PFSK-1 (cell line): ENCODE results near the gene LCAT.

Experiments
- FOXP2 ChIP-seq: optimal IDR thresholded peaks from 2 replicates; pipeline ENCODE3; 2011; ENCODE audit warnings: borderline replicate concordance, control low read depth, inconsistent platforms; ENCODE audit not compliant: insufficient read depth; ENCODE audit errors: extremely low read length, extremely low read depth
- POLR2AphosphoS5 ChIP-seq: IDR thresholded peaks from 2 replicates; pipeline ENCODE4 v1.6.1; 2012; ENCODE audit warnings: low read depth, mild to moderate bottlenecking, control low read depth, low read length, moderate library complexity
- REST ChIP-seq, 2 experiments: IDR thresholded peaks; 2 replicates each; pipeline versions ENCODE4 v1.6.1 to v1.8.0; 2011 to 2012; ENCODE audit warnings: low read depth in 2 of 2, low read length in 2 of 2, control low read depth in 1 of 2, inconsistent platforms in 1 of 2, mild to moderate bottlenecking in 1 of 2, moderate library complexity in 1 of 2; ENCODE audit not compliant: insufficient read depth in 1 of 2
- SIN3A ChIP-seq: IDR thresholded peaks from 2 replicates; pipeline ENCODE4 v1.6.1; 2012; ENCODE audit warnings: mild to moderate bottlenecking, low read length, moderate library complexity, borderline replicate concordance; ENCODE audit not compliant: insufficient read depth
- TAF1 ChIP-seq: IDR thresholded peaks from 2 replicates; pipeline ENCODE4 v1.6.1; 2012; ENCODE audit warnings: low read length, control low read depth, borderline replicate concordance; ENCODE audit not compliant: insufficient read depth

LCAT gene

DNA sequence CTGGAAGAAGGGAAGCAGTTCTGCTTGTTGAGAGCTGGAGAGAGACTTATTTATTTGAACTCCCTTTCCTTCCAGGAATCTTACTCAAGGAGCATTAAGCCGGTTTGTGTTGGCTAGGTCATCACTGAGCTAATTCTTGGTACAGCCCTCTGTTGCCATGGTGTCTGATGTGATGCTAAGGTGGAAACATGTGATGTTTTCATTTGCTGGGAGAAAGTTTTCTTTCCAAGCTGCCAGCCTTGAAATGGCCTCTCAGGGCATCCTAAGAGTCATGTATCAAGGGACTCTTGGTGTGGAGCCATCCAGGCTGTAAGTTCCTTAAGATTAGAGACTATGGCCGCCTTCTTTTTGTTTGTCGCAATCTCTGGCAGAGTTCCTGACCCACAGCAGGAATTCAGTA is 46.7 kb downstream of the LCAT start:
- TF ChIP-seq REST (IDR thresholded peaks at IDR 0.05; ENCODE audit: insufficient read depth in 1 of 2, low read depth in 2 of 2, low read length in 2 of 2), result no peak
- no peak for TF ChIP-seq FOXP2
- no peak for TF ChIP-seq TAF1
- no peak for TF ChIP-seq POLR2AphosphoS5
- no peak for TF ChIP-seq SIN3A

DNA sequence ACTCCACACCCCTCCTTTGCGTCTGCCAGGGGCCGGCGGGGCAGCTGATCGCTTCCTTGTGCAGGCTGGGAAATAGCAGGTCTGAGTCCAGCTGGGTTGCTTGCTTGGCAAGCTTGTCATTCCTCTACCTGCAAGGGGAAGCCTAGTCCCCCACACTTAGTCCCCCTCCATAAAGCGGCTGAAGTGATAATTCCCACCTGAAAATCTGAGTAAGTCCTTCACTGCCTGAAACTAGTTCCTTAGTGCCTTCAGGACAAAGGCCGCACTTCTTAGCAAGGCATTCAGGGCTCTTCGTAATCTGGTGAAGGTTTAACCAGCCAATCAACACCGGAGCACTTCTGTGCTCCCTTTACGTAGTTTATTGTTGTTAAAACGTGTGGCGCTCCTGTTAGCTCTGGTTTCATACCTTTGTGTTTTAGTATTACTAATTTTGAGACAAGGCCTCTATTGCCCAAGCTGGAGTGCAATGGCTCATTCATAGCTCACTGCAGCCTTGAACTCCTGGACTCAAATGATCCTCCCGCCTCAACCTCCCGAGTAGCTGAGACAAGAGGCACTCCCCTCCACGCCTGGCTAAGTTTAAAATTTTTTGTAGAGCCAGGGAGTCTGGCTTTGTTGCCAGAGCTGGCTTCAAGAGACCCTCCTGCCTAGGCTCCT is 50.0 kb downstream of the LCAT start:
- no peak for TF ChIP-seq TAF1
- no peak for TF ChIP-seq REST (IDR thresholded peaks at IDR 0.05; ENCODE audit: insufficient read depth in 1 of 2, low read depth in 2 of 2, low read length in 2 of 2)
- no peak for TF ChIP-seq SIN3A
- no peak for TF ChIP-seq POLR2AphosphoS5

GRCh38 chr16:67892899-67893742 is 50.8 kb downstream of the LCAT start, which contains the start of gene PSKH1:
Gene PSKH1 (plus strand): TSS chr16:67893254. CDS start chr16:67908750, 15,496 bp downstream.
- TF ChIP-seq POLR2AphosphoS5 (peak; percentile 37; the same call in 1 of the 2 replicates), REST (IDR thresholded peaks at IDR 0.05; ENCODE audit: insufficient read depth in 1 of 2, low read depth in 2 of 2, low read length in 2 of 2) (no peak), TAF1 (no peak), SIN3A (no peak)

DNA sequence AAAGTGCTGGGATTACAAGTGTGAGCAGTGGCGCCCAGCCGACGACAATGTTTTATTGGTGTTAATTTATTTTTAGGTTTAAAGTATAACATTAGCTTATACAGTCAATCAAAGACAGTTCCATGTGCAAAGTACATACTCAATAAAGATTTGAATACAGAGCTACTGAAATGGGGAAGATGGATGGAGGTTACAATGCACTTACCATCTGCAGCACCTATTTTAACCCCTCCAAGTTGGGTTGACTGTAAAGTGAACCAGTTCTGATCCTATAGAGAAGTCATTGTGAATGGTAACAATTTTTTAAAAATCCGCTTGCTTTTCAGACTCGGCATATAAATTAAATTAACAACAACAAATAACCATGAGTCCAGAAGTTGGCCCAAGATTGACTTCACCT is 51.5 kb downstream of the LCAT start:
- TF ChIP-seq TAF1 (no peak), FOXP2 (no peak), SIN3A (no peak), REST (IDR thresholded peaks at IDR 0.05; ENCODE audit: insufficient read depth in 1 of 2, low read depth in 2 of 2, low read length in 2 of 2) (no peak), POLR2AphosphoS5 (no peak)
